Activated CD8-positive, alpha-beta T cell treated with anti-CD3 and anti-CD28 coated beads, Interleukin-2, amount 10 ng/mL, durations not matched to agents 7 days and 5 days (primary cell): ENCODE results near the gene LRBA. TPM values are rescaled to one million over a fixed set of nuclear protein-coding genes. Genes with fewer than 3 reads are reported as not detected.
"Not testable (repeated sequence)": the region's sequence is repeated elsewhere in the genome, so short reads cannot be mapped to it uniquely, and the experiment has no call there.

Source experiments
- ATAC-seq: fragments of 150-1000 bp; cut with Tn5 transposase; one replicate; pipeline ENCODE4 v1.10.0; 2021; ENCODE audit warnings: moderate library complexity
- CTCF ChIA-PET: fragments of 350-600 bp; sonication (Branson Sonifier 250); formaldehyde crosslinking; loops from one replicate; lab custom pipeline; 2021; ENCODE audit warnings: antibody characterized with exemption; lab: Charles Lee
- POLR2A ChIA-PET: fragments of 350-600 bp; sonication (Branson Sonifier 250); formaldehyde crosslinking; loops from one replicate; lab custom pipeline; 2021; ENCODE audit warnings: antibody characterized with exemption; lab: Charles Lee
- DNase-seq: peaks from one replicate; pipeline ENCODE4 v3.0.0-alpha.2; 2020
- H3K27ac Mint-ChIP-seq: one replicate; pipeline ENCODE4 v1.8.0; 2021; ENCODE audit warnings: mild to moderate bottlenecking, mixed read lengths
- H3K27me3 Mint-ChIP-seq: one replicate; pipeline ENCODE4 v1.8.0; 2021; ENCODE audit warnings: low read depth, mixed read lengths
- H3K36me3 Mint-ChIP-seq: one replicate; pipeline ENCODE4 v1.8.0; 2021; ENCODE audit warnings: low read depth, mixed read lengths
- H3K4me1 Mint-ChIP-seq: one replicate; pipeline ENCODE4 v1.8.0; 2021; ENCODE audit warnings: low read depth, mixed read lengths
- H3K4me3 Mint-ChIP-seq: one replicate; pipeline ENCODE4 v1.8.0; 2021; ENCODE audit warnings: mild to moderate bottlenecking, mixed read lengths
- H3K9me3 Mint-ChIP-seq: one replicate; pipeline ENCODE4 v1.8.0; 2022; ENCODE audit warnings: mixed read lengths; ENCODE audit not compliant: insufficient read depth
- total RNA-seq, 2 experiments: library from RNA; stranded (reverse); gene quantifications; one replicate each; pipeline ENCODE4 v1.2.3, GENCODE V29; 2021

LRBA gene
- total RNA-seq, 2 experiments from 2014 or later = 43.3 to 44.5 TPM

- peaks cover 6% of the 10 kb centered on the region for H3K36me3 Mint-ChIP-seq
- no peak for ATAC-seq
- no peak for DNase-seq
These were observed 624.0 kb downstream of the LRBA start for GRCh38 chr4:150391052-150391451.

GRCh38 chr4:150390531-150390910 is 624.6 kb downstream of the LRBA start:
- DNase-seq (no peak), ATAC-seq (no peak)
- CTCF ChIA-PET = interaction anchor here (0.6 kb wide), 1 partner anchor 123 kb away, joined by 3 read pairs; no protein-coding TSS in a partner anchor
- H3K36me3 Mint-ChIP-seq = peaks cover 6% of the 10 kb centered on the region
- POLR2A ChIA-PET = no interaction called here
- peaks cover 8% of the 10 kb centered on the region for H3K9me3 Mint-ChIP-seq
- H3K4me3 Mint-ChIP-seq = no peak overlapping the region
- H3K27ac Mint-ChIP-seq = no peak overlapping the region
- no peaks in the 10 kb centered on the region for H3K27me3 Mint-ChIP-seq
- H3K4me1 Mint-ChIP-seq = no peaks in the 10 kb centered on the region

More at GRCh38 chr4:150391052-150391451, 624.0 kb downstream of the LRBA start:
- H3K27ac Mint-ChIP-seq = no peak overlapping the region
- CTCF ChIA-PET = no interaction called here
- H3K4me3 Mint-ChIP-seq = no peak overlapping the region
- POLR2A ChIA-PET = no interaction called here
- H3K4me1 Mint-ChIP-seq = no peaks in the 10 kb centered on the region
- H3K9me3 Mint-ChIP-seq = peaks cover 8% of the 10 kb centered on the region
- no peaks in the 10 kb centered on the region for H3K27me3 Mint-ChIP-seq

- H3K9me3 Mint-ChIP-seq = peaks cover 8% of the 10 kb centered on the region
- no peaks in the 10 kb centered on the region for H3K4me1 Mint-ChIP-seq
- DNase-seq = no peak
- no peak for ATAC-seq
- ChIA-PET POLR2A (no interaction called here), CTCF (interaction anchor here (0.6 kb wide), 1 partner anchor 123 kb away, joined by 3 read pairs; no protein-coding TSS in a partner anchor)
- H3K27ac Mint-ChIP-seq = no peak overlapping the region
- H3K36me3 Mint-ChIP-seq = peaks cover 6% of the 10 kb centered on the region
- H3K27me3 Mint-ChIP-seq = no peaks in the 10 kb centered on the region
- H3K4me3 Mint-ChIP-seq = no peak overlapping the region
These were observed 625.1 kb downstream of the LRBA start for GRCh38 chr4:150389896-150390530.

GRCh38 chr4:150387981-150388380 is 627.1 kb downstream of the LRBA start:
- Mint-ChIP-seq H3K4me3 (no peak overlapping the region), H3K27me3 (no peaks in the 10 kb centered on the region), H3K27ac (no peak overlapping the region), H3K9me3 (peaks cover 6% of the 10 kb centered on the region), H3K4me1 (no peaks in the 10 kb centered on the region), H3K36me3 (peaks cover 6% of the 10 kb centered on the region)
- ChIA-PET CTCF (no interaction called here), POLR2A (no interaction called here)
- no peak for DNase-seq
- no peak for ATAC-seq

- DNase-seq, POLR2A ChIA-PET, CTCF ChIA-PET, H3K36me3 Mint-ChIP-seq, H3K27me3 Mint-ChIP-seq, H3K27ac Mint-ChIP-seq, H3K9me3 Mint-ChIP-seq, H3K4me3 Mint-ChIP-seq, ATAC-seq, H3K4me1 Mint-ChIP-seq: not testable (repeated sequence)
These were observed 628.7 kb downstream of the LRBA start for GRCh38 chr4:150386415-150386814.

- no peak overlapping the region for H3K4me3 Mint-ChIP-seq
- H3K27ac Mint-ChIP-seq = no peak overlapping the region
- CTCF ChIA-PET = no interaction called here
- no peaks in the 10 kb centered on the region for H3K36me3 Mint-ChIP-seq
- H3K27me3 Mint-ChIP-seq = no peaks in the 10 kb centered on the region
- H3K9me3 Mint-ChIP-seq = no peaks in the 10 kb centered on the region
- POLR2A ChIA-PET = no interaction called here
- DNase-seq = no peak
- no peak for ATAC-seq
- H3K4me1 Mint-ChIP-seq = no peaks in the 10 kb centered on the region
These were observed 629.5 kb downstream of the LRBA start for GRCh38 chr4:150385606-150386005.

- DNase-seq (no peak), ATAC-seq (no peak)
- ChIA-PET POLR2A (no interaction called here), CTCF (no interaction called here)
- H3K4me3 Mint-ChIP-seq = no peak overlapping the region
- no peaks in the 10 kb centered on the region for H3K4me1 Mint-ChIP-seq
- no peaks in the 10 kb centered on the region for H3K9me3 Mint-ChIP-seq
- H3K27me3 Mint-ChIP-seq = no peaks in the 10 kb centered on the region
- H3K36me3 Mint-ChIP-seq = peaks cover 3% of the 10 kb centered on the region
- no peak overlapping the region for H3K27ac Mint-ChIP-seq
These were observed 630.8 kb downstream of the LRBA start for GRCh38 chr4:150384249-150384648.

- ATAC-seq (no peak), DNase-seq (no peak)
- Mint-ChIP-seq H3K4me3 (no peak overlapping the region), H3K27me3 (no peaks in the 10 kb centered on the region), H3K4me1 (no peaks in the 10 kb centered on the region), H3K27ac (no peak overlapping the region), H3K36me3 (peaks cover 3% of the 10 kb centered on the region), H3K9me3 (no peaks in the 10 kb centered on the region)
- POLR2A ChIA-PET = no interaction called here
- CTCF ChIA-PET = no interaction called here
These were observed 633.1 kb downstream of the LRBA start for GRCh38 chr4:150382028-150382427.

GRCh38 chr4:150381609-150382008 is 633.5 kb downstream of the LRBA start:
- ATAC-seq = no peak

GRCh38 chr4:150381036-150381435 is 634.0 kb downstream of the LRBA start:
- H3K4me1 Mint-ChIP-seq = no peaks in the 10 kb centered on the region

More at GRCh38 chr4:150381609-150382008, 633.5 kb downstream of the LRBA start:
- Mint-ChIP-seq H3K4me3 (no peak overlapping the region), H3K27me3 (no peaks in the 10 kb centered on the region), H3K9me3 (no peaks in the 10 kb centered on the region), H3K4me1 (no peaks in the 10 kb centered on the region), H3K27ac (no peak overlapping the region), H3K36me3 (peaks cover 3% of the 10 kb centered on the region)
- POLR2A ChIA-PET = no interaction called here
- DNase-seq = no peak
- CTCF ChIA-PET = no interaction called here

GRCh38 chr4:150379454-150379853 is 635.6 kb downstream of the LRBA start:
- Mint-ChIP-seq H3K27ac (no peak overlapping the region), H3K36me3 (peaks cover 6% of the 10 kb centered on the region), H3K27me3 (no peaks in the 10 kb centered on the region), H3K4me3 (no peak overlapping the region), H3K9me3 (no peaks in the 10 kb centered on the region), H3K4me1 (no peaks in the 10 kb centered on the region)
- POLR2A ChIA-PET = no interaction called here
- ATAC-seq (no peak), DNase-seq (no peak)
- CTCF ChIA-PET = no interaction called here

More at GRCh38 chr4:150381036-150381435, 634.0 kb downstream of the LRBA start:
- ChIA-PET CTCF (no interaction called here), POLR2A (no interaction called here)
- ATAC-seq (no peak), DNase-seq (no peak)
- H3K9me3 Mint-ChIP-seq = no peaks in the 10 kb centered on the region
- H3K27ac Mint-ChIP-seq = peak overlapping the region; percentile 45
- H3K36me3 Mint-ChIP-seq = peaks cover 3% of the 10 kb centered on the region
- H3K27me3 Mint-ChIP-seq = no peaks in the 10 kb centered on the region
- no peak overlapping the region for H3K4me3 Mint-ChIP-seq

GRCh38 chr4:150375025-150375424 is 640.1 kb downstream of the LRBA start:
- H3K27me3 Mint-ChIP-seq = no peaks in the 10 kb centered on the region

GRCh38 chr4:150371869-150372268 is 643.2 kb downstream of the LRBA start:
- Mint-ChIP-seq H3K36me3 (peaks cover 3% of the 10 kb centered on the region), H3K9me3 (no peaks in the 10 kb centered on the region), H3K27ac (no peak overlapping the region), H3K27me3 (no peaks in the 10 kb centered on the region), H3K4me1 (no peaks in the 10 kb centered on the region), H3K4me3 (no peak overlapping the region)
- CTCF ChIA-PET = no interaction called here
- POLR2A ChIA-PET = no interaction called here
- ATAC-seq = no peak
- no peak for DNase-seq

More at GRCh38 chr4:150375025-150375424, 640.1 kb downstream of the LRBA start:
- peaks cover 6% of the 10 kb centered on the region for H3K36me3 Mint-ChIP-seq
- ChIA-PET POLR2A (no interaction called here), CTCF (no interaction called here)
- no peak for DNase-seq
- no peak for ATAC-seq
- no peaks in the 10 kb centered on the region for H3K4me1 Mint-ChIP-seq
- H3K9me3 Mint-ChIP-seq = no peaks in the 10 kb centered on the region
- H3K27ac Mint-ChIP-seq = no peak overlapping the region
- no peak overlapping the region for H3K4me3 Mint-ChIP-seq
